Measurements from ENCODE around the gene ETV6.

ETV6 gene

DNA sequence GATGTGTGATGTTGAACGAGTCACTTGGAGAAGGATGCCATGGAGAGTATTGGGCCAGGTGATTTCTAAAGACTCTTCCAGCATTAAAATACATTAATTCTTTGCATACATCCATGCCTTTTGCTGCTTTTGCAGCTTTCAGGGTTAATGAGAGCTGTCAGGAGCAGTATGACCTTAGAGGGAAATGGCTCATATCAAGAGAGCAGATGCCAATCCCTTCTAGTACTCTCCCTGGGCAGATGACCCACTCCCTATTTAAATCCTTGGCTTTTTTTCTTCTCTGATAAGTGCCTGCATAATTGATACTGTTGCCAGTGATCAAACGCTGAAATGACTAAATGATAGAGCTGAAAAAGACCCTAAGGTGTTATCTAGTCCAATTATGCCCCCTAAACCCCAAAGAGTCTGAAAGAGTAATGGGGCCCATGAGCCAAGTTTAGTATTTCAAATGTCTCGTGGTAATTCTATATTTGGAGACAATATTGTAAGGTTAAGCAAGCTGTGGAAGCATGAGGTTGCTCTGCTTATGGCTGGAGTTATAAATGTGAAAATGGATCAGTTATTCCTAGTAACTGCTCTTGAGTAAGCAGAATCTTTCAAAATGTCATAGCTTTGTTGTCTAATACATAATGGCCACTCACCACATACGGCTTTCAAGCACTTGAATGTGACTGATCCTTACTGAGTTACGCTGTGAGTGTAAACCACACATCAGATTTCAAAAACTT, 137.3 kb downstream of the ETV6 start:
- DNase-seq: no peak

DNA sequence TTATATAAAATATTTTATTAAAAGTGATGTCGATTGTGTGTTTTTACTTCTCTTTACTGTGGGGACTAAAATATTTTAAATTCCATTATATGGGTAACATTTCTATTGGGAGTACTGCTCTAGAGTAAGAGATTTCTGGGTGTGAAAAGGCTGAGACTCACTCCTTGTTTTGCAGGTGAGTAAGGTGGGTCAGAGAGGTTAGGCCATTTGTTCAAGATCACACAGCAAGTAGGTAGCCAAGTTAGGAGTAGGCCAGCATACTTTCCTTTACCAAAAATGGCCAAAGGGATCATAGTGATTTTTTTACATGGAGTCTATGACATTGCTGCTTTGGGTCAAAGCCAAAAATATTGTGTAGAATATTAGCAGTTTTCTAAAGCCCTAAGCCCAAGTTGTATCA, 138.0 kb downstream of the ETV6 start:
- no peak for DNase-seq

DNA sequence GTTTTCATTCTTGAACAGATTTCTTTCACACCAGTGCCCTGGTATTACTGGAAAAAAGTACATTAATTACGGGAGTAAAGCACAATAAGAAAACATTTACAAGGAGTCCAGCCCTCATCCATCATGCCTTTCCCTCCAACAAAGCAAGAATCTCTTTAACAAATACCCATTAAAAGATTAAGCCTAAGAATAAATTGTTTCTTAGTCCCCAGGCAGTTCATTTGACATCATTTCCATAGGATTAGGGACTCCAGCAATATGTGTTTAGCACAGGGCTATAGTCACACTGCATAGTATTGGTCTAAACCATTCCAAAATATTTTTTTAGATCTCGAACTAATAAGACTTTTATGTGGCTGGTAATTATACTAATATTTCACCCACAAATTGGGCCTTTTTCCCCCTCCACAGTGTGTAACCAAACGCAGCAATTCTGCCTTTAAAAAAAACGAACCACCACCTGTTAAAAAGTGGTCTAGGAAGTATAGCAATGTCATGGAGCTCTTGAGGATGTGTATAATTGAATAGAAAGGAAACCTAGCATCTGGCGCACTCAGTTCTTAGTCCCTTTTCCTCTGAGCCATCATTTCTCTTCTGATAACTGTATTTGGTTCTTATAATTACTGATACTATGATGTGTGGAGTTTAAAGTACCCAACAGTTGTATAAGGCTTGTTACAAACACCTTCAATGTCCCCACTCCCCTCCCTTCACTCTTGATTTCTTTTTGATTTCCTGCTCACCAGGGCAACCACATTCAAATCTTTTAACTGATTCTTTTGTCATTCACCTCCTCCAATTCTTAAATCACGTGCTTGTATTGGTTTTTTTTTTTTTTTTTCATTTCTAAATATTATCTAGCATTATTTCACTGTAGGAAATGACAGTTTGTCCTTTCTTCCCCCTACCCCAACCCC, 138.7 kb downstream of the ETV6 start:
- DNase-seq: no peak

DNA sequence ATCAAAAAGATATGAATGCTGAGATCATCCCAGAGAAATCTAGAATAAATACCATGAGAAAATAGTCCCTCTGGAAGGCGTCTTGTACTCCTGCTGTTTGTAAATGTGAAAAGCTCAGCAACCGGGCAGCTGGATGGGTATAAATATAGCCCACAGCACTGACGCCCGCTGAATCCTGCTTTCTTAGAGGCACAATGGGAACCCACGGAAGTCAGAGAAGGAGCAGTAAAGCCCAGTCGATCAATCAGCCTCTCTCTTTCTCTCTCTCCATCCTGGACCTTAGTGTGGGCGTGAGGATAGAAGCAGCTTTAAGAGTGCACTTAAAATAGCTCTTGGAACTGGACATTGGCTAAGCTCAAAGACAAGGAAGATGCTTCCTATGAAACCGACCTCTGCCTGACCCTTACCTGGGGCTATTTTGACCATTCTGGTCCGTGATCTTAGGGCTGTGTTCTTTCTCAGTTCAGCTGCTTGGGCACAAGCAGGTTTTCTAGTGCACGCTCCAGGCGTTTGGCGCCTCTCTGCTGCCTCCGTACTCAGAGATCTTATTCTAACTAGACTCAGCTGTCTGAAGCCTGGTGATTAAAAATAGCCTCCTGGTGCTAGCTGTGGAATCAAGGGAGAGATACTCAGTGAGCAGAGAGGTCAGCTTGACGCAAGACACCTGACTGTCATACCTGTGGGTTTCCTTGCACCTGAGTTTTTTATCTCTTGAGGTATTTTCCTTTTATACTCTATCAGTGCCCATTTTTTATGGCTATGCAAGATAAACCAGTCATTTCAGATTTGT, 144.6 kb downstream of the ETV6 start:
- no peak for DNase-seq

DNA sequence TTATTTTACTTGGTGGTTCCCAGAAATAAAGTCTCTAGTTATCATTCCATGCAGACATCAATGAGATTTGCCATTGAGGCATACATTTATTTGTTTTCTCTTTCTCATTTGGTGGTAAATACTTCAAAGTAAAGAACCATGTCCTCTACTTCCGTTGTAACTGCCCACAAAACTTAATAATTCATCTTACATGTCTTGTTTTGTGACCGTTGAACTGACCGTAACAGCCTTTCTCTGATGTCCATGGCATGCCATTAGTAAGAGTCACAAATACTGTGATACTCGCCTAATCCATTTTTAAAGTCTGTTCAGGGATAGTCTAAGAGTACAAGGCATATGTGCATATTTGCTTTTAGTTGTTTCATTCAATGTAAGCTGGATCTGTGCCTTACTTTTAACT, 145.3 kb downstream of the ETV6 start:
- no peak for DNase-seq

DNA sequence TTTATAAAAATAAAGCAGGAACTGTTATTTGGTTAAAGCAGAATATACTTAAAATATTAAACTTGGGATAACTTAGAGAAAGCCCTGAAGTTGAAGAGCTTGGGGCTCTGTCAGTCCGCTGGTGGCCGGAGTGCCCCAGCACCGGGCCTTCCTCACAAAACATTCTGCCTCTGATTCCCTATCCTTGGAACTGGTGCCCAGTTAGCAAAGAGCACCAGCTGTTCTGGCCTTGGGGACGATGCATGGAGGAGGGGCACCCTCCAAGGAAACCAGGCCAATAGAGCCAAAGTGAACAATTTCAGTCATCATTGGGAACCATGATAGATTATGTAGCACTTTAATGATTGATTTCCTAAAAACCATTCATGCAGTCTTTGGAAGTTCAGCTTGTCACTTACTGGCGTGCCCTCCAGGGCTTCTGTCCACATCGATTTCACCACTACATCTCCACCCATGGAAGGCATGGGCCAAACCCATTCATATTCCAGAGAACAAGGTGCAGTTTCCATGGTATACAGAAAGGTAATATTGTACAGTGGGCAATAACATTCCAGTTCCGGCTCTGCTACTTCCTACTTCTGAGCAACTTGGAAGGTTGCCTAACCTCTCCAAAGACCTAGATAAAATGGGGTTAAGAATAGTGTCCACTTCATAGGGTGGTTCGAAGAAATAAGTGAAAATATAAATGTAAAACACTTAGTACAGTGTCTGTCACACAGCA, 145.9 kb downstream of the ETV6 start:
- no peak for DNase-seq

DNA sequence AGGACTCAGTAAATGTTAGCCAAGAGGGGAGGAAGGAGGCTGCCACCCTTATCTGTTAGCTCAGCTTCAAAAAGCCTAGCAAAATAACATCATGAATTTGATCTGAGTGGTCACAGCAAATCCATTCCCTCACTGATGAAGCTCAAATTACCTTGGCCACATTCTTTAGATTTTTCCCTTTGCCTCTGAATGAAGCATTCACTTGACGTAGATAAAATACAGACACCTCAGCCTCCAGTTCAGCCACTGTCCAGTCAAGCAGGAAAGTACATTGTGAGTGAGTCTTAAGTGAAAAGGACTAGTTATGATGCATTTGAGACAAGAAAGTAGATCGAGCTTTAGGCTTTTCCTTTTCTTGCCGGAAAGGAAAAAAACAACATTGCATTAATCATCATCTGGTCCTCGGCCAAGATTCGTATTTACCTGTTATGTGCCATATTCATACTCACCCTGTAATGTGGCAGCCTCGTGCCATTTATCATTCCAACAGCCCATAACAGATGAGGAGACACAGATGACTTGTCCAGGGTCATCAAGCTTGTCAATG, 146.5 kb downstream of the ETV6 start:
- DNase-seq: no peak

DNA sequence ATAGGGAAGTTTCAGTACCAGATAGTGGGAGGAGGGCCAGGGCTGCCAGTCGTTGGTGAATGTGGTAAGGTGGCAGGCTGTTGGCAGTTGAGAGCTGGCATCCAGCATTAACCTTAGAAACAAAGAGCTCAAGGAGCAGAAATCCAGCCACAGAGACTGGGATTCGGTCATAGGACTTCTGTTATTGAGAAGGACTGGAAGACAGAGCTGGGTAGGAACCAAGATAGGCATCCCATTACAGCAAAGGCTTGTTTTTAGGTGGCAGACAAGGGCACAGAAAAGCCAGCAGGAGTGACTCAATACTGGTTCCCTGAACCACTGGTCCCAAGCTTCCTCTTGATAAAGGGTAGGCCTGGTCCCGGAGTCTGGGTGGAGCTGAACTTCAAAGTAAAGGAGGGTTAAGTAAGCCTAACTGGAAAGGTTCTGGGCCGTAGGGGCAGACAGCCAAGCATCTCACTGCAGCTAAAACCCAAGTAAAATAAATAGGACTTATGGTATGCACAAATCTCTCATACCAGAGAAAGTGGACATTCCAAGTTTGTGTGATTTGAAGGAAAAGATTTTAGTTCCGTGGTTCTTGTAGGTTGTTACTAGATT, 147.9 kb downstream of the ETV6 start:
- DNase-seq: no peak

DNA sequence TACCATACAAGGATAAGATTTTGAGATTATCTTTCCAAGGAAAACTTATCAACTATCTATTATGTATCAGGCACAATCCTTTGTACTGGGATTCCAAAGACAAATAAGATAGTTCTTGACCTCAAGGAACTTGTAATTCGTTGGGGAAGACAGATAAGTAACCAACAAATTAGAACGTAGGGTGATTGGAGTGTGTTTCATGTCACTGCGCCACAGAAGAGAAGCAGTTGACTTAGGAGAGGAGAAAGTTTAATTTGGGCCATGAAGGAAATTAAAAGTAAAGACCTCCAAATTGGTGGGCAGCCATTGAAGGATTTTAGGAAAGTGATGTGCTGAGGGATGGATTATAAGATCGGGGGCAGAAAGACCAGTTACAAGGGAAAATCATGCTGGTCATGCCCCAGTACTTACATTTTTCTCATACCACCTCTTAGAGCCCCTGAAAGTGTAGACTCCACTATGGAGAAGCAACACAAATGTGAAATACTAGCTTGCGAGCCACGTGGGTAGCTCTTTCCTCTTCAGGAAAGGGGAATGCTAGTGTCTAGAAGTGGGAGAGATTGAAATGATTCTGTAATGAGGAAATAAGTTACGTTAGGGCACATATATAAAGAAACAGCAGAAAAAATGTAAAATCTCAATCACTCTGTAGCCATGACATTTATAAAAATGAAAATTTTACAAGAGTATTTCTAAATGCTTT, 148.7 kb downstream of the ETV6 start:
- DNase-seq: no peak

DNA sequence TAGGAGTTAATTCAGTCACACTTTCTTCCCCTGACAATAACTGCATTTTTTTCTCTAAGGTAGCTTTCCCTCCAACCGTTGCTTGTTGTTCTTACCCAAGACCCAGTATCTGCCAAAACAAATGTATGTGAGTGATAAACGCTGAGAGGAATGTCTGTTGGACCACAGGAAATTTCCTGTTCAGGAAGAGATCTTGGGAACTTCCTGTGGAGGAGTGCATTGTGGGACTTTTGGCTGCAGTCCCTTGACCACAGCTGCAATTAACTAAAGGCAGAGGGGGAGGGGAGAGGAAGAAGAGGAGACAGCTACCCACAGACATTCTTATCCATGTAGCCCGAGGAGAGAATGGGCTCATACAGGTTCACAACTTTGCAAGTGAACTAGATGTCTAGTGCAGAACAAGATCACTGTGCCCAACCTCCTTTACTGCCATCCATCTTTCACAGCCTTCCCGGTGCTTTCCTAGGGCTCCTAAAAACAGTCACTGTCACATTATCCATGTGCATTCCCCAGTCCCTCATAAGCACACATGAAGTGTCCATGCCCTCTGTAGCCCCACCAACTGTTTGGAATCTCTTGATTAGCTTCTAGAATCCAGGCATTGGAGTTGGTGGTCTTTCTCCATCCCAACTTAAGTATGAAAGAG, 149.5 kb downstream of the ETV6 start:
- DNase-seq: no peak

DNA sequence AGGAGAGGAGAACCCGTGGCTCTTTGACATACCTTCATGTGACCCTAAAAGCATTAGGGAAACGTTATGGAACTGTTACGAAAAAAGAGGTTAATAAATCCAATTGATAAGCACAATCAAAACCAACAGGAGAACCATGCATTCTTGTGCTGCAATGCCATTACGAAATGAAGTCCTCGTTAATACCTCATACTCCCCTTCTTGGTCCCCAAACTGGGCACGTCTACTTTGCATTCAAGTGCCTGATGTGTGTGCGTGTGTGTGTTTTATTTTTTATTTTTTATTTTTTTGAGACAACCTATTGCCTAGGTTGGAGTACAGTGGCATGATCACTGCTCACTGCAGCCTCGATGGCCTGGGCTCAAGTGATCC, 150.0 kb downstream of the ETV6 start:
- no peak for DNase-seq

DNA sequence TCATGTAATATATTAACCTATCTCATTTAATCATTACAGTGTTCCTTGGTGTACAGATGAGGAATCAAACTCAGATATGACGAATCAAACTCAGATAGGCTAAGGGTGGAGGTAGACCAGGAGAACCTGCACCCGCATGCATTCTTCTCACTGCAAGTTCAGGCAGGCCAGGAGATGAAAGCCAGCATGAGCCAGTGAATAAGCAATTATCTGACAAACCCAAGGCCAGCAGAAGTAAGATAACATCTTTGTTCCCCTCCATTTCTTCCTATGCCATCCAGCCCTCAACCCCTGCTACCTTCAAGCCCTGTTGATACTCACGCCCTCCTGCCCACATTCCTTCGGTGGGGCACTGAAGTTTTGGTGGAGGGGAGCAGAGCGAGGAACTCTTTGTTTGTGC, 152.2 kb downstream of the ETV6 start:
- DNase-seq: no peak

DNA sequence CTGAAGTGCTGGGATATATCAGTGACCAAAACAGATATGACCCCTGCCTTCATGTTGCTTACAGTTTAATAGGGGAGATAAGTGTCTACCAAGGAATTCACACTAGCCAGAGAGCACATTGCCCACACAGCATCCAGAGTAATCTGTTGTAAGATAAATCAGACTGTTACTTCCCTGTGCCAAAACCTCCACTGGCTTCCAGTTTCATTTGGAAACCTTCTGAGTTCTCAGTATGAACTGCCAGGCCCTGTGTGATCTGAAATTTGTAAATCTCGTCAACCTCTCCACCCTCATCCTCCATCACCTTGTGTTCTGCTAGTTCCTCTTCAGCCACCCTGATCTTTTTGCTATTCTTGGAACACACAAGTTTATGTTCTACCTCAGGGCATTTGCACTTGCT, 154.7 kb downstream of the ETV6 start:
- DNase-seq: no peak

DNA sequence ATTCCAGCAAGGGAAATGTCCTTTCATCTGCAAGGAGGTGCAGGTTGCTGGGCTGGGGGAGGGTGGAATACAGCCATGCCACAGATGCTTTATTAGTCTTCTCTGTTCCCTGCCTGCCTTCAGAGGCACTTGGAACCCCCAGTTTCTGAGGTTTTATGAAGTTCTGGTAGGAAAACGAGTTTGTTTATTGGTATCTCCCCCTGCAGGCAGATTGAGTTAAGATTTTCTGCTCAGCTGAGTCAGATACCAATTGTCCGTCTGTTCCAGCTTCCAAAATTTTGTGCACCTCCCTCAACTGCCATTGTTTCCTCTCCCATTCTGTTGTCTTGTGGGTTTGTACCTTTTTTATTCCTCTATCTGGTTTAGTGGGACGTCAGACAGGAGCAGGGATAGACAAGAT, 155.6 kb downstream of the ETV6 start:
- DNase-seq: no peak

DNA sequence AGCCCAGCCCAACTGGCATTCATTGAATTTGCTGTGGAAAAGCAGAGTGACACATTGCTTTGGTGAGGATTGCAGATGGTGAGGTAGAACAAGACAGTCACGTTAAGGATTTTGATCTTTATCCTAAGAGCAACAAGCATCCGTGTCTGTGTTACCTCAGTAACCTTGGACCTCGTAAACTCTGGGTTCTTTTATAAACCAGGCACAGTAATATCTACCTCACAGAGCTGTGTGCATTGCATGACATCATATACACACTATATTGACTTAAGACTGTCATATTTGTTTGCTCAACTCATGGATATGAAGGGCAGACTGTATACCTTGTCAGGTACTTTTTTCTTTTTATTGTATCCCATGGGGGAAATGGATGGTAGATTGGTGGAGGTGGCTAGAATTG, 156.2 kb downstream of the ETV6 start:
- DNase-seq: no peak

DNA sequence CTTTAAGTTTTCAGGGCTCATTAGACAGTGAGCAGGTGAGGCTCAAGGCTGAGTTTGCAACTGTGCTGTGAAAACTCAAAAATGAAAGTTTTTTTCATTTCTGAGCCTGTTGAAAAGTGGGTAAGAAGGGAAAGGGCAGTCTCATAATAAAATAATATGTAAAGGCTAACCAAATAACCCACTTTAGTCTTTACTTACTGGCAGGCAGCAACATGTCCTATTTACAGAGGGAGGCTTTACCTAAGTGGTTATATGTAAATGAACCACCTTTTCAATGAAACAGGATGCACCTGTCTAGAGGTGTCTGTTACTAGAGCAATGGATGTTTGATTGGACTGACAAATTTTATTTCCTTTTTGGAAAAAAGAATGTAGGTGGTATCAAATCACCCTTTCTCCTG, 158.0 kb downstream of the ETV6 start:
- DNase-seq: no peak

DNA sequence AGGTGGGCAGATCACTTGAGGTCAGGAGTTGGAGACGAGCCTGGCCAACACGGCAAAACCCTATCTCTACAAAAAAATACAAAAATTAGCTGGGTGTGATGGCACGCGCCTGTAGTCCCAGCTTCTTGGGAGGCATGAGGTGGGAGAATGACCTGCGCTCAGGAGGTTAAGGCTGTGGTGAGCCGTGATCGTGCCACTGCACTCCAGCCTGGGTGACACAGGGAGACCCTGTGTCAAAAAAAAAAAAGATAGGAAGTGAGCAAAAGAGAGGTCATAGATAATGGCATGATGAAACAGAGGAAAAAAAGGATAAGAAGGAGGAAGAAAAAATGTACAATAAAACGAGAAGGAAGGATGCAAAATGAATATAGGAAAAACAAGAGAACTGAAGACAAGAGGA, 159.5 kb downstream of the ETV6 start:
- DNase-seq: no peak

DNA sequence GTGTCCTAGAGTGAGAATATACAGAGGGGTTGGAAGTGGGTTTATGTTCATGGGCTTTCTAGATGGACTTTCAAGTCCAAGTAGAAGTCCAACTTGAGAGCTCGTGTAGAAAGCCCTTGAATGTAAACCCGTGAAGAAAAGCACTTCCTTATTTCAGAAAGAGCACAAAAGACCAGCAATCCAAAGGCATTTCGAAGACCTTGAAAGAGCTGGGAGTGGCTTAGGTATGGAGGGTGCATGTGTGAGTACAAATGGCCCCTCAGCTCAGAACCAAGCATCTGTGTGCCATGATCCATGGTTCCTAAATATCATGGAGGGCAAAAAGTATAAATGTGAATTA, 160.7 kb downstream of the ETV6 start:
- DNase-seq: no peak

DNA sequence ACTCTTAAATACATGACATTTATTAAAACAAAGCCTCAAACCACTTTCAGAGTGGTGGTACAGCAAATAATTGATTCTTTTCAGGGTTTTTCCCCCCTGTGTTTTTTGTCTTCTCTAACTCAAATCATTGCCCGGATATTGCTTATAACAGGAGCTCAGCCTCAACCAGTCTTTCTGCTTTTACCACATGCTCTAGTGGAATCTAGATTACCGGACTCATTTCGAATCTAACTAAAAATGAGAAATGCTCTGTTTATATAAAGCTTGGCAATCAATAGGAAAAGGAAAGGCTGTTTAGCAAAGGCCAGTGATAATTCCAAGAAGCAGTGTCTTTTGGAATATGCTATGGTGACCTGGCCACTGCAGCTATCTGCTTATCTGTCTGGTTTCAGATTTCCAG, 161.5 kb downstream of the ETV6 start:
- DNase-seq: no peak

DNA sequence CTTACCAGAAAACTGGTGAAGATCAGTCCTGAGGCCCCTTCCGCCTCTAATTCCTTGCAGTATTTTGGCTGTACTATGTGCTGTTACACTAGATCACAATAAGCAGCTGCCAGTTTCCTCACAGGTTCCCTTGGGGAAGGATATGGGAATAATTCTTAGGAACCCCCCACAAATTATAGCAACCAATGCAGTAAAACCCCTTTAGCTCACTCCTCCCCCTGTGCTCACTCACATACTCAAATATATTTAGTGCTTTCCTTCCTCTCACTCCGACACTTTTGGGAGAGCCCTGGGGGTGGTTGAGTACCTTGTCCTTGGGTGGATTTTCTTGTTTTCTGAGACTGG, 162.7 kb downstream of the ETV6 start:
- DNase-seq: no peak

Measured in central memory CD4-positive, alpha-beta T cell (primary cell).